ENCODE results near the gene DEF6. TPM values are rescaled to one million over a fixed set of nuclear protein-coding genes. Genes with fewer than 3 reads are reported as not detected.

DEF6 gene
- polyA plus RNA-seq, 1 of the 3 experiments (the other 2 are of a cell fraction): 0.13 TPM

DNA sequence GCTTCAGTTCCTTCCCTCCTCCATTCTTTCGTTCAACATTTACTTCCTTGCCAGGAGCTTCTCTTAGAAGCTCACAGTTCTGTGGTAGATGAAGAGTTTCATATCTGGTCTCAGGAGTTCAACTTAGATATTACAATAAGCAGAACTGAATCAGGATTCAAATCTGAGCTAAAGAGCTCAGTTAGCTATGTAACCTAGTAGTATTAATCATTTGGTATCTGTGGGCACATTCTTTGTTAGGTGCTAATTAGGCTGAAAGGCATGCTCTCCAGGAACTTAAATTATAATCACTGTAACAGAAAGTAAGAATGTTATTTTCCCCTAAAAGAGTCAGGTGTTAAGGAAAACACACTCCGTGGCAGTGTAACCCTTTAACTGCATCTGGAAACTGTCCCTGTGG lies 29.7 kb upstream of the DEF6 start:
- no peaks in the 10 kb centered on the region for H4K20me1 ChIP-seq (ENCODE audit: insufficient read depth)
- H3F3A ChIP-seq (replicated peaks; ENCODE audit: insufficient read depth): no peaks in the 10 kb centered on the region
- H3K9me3 ChIP-seq: no peaks in the 10 kb centered on the region
- H3K4me2 ChIP-seq: no peak overlapping the region
- no peak overlapping the region for H2AFZ ChIP-seq (ENCODE audit: low read depth)
- no peak overlapping the region for H3K27ac ChIP-seq (ENCODE audit: low read depth in 2 of 2, low read length in 1 of 2)
- no peaks in the 10 kb centered on the region for H3K9me2 ChIP-seq
- ChIA-PET CTCF (interaction anchor here (2.9 kb wide), 1 partner anchor 26 kb away, joined by 12 read pairs; no protein-coding TSS in a partner anchor), POLR2A (interaction anchor here (2.1 kb wide), 1 partner anchor 9 kb away, joined by 6 read pairs; the partner anchor contains the start of gene ZNF76)
- H3K9ac ChIP-seq: no peak overlapping the region
- TF ChIP-seq, protein P1, sequence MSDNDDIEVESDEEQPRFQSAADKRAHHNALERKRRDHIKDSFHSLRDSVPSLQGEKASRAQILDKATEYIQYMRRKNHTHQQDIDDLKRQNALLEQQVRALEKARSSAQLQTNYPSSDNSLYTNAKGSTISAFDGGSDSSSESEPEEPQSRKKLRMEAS (IDR thresholded peaks at IDR 0.05; ENCODE audit: low read depth): no peak
- TF ChIP-seq RCOR1 (IDR thresholded peaks at IDR 0.05; ENCODE audit: low read length): no peak
- no peak for TF ChIP-seq USF2 (IDR thresholded peaks at IDR 0.05; ENCODE audit: borderline replicate concordance, low read depth, low read length)
- no peak for TF ChIP-seq RFX5 (IDR thresholded peaks at IDR 0.05; ENCODE audit: low read length)
- TF ChIP-seq JUND (IDR thresholded peaks at IDR 0.05): no peak
- TF ChIP-seq USF1 (IDR thresholded peaks at IDR 0.05; ENCODE audit: borderline replicate concordance, low read depth): no peak
- no peak for TF ChIP-seq NFIC (IDR thresholded peaks at IDR 0.05; ENCODE audit: borderline replicate concordance)
- TF ChIP-seq IRF3 (IDR thresholded peaks at IDR 0.05; ENCODE audit: low read depth, low read length): no peak
- TF ChIP-seq, protein P2, sequence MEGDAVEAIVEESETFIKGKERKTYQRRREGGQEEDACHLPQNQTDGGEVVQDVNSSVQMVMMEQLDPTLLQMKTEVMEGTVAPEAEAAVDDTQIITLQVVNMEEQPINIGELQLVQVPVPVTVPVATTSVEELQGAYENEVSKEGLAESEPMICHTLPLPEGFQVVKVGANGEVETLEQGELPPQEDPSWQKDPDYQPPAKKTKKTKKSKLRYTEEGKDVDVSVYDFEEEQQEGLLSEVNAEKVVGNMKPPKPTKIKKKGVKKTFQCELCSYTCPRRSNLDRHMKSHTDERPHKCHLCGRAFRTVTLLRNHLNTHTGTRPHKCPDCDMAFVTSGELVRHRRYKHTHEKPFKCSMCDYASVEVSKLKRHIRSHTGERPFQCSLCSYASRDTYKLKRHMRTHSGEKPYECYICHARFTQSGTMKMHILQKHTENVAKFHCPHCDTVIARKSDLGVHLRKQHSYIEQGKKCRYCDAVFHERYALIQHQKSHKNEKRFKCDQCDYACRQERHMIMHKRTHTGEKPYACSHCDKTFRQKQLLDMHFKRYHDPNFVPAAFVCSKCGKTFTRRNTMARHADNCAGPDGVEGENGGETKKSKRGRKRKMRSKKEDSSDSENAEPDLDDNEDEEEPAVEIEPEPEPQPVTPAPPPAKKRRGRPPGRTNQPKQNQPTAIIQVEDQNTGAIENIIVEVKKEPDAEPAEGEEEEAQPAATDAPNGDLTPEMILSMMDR (IDR thresholded peaks at IDR 0.05): no peak
- TF ChIP-seq TCF12 (IDR thresholded peaks at IDR 0.05): no peak
- TF ChIP-seq FOSL2 (IDR thresholded peaks at IDR 0.05; ENCODE audit: borderline replicate concordance, low read depth): no peak
- TF ChIP-seq POLR2AphosphoS5 (IDR thresholded peaks at IDR 0.05; ENCODE audit: low read depth, low read length): no peak
- TF ChIP-seq TAF1 (IDR thresholded peaks at IDR 0.05; ENCODE audit: borderline replicate concordance, low read depth, low read length): no peak
- TF ChIP-seq, protein P3, sequence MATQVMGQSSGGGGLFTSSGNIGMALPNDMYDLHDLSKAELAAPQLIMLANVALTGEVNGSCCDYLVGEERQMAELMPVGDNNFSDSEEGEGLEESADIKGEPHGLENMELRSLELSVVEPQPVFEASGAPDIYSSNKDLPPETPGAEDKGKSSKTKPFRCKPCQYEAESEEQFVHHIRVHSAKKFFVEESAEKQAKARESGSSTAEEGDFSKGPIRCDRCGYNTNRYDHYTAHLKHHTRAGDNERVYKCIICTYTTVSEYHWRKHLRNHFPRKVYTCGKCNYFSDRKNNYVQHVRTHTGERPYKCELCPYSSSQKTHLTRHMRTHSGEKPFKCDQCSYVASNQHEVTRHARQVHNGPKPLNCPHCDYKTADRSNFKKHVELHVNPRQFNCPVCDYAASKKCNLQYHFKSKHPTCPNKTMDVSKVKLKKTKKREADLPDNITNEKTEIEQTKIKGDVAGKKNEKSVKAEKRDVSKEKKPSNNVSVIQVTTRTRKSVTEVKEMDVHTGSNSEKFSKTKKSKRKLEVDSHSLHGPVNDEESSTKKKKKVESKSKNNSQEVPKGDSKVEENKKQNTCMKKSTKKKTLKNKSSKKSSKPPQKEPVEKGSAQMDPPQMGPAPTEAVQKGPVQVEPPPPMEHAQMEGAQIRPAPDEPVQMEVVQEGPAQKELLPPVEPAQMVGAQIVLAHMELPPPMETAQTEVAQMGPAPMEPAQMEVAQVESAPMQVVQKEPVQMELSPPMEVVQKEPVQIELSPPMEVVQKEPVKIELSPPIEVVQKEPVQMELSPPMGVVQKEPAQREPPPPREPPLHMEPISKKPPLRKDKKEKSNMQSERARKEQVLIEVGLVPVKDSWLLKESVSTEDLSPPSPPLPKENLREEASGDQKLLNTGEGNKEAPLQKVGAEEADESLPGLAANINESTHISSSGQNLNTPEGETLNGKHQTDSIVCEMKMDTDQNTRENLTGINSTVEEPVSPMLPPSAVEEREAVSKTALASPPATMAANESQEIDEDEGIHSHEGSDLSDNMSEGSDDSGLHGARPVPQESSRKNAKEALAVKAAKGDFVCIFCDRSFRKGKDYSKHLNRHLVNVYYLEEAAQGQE (IDR thresholded peaks at IDR 0.05; ENCODE audit: low read depth, low read length): no peak
- TF ChIP-seq MXI1 (IDR thresholded peaks at IDR 0.05; ENCODE audit: low read depth, low read length): no peak
- no peak for TF ChIP-seq TEAD4 (IDR thresholded peaks at IDR 0.05; ENCODE audit: borderline replicate concordance, insufficient read depth)
- H3K4me1 ChIP-seq (ENCODE audit: control insufficient read depth in 1 of 2, insufficient read depth in 2 of 2, low read depth in 1 of 2, low read length in 1 of 2): peaks cover 0 to 4% of the 10 kb centered on the region in 2 experiments; a peak in 1 of 4 replicates
- 91% methylated on average over 2 of the region's 2 CpGs for WGBS (ENCODE audit: low lambda C conversion rate)
- H3K27me3 ChIP-seq (ENCODE audit: insufficient read depth): no peaks in the 10 kb centered on the region
- no peak for DNase-seq
- no peak overlapping the region for H3K4me3 ChIP-seq (ENCODE audit: low read depth in 2 of 2, low read length in 1 of 2)
- H3K79me2 ChIP-seq (ENCODE audit: insufficient read depth): peaks cover 12% of the 10 kb centered on the region; the same call in 1 of the 2 replicates
- H3K36me3 ChIP-seq (replicated peaks in 1 of 2; ENCODE audit: control insufficient read depth in 1 of 2, insufficient read depth in 2 of 2, low read length in 1 of 2): peaks cover 0 to 6% of the 10 kb centered on the region in 2 experiments
